Left ventricle myocardium superior (tissue), 1 donor: ENCODE measurements around the gene MAP1S. TPM values are rescaled to one million over a fixed set of nuclear protein-coding genes. Genes with fewer than 3 reads are reported as not detected.
A peak's percentile ranks its signal among the peaks of the same experiment; 100 is the strongest.

ENCODE experiments used
- ATAC-seq: fragments of 200-7000 bp; cut with Tn5 transposase; one replicate; pipeline ENCODE4 v1.9.1; 2020; ENCODE audit warnings: mild to moderate bottlenecking, moderate library complexity
- DNase-seq: peaks from one replicate; pipeline ENCODE4 v3.0.0-alpha.2; 2020
- intact Hi-C: fragments of 100-400 bp; cut with micrococcal nuclease; formaldehyde crosslinking; loops from one replicate; pipeline ENCODE4 v1.11.0; 2022
- long read RNA-seq: library from polyadenylated mRNA; unstranded; transcript quantifications from one replicate; pipeline ENCODE4 v2.0.0, GENCODE V29; 2021
- total RNA-seq: library from RNA; stranded (reverse); fragmentation: NEBNext Ultra II Directional; extraction: Animal tissue kit (Norgen Biotek cat#: 25700); gene quantifications from one replicate; pipeline ENCODE4 v1.2.1, GENCODE V29; 2021
- donor health status: DM: no; HTN: yes; CAD: no; lungs with severe emphysema.

Gene MAP1S, protein sequence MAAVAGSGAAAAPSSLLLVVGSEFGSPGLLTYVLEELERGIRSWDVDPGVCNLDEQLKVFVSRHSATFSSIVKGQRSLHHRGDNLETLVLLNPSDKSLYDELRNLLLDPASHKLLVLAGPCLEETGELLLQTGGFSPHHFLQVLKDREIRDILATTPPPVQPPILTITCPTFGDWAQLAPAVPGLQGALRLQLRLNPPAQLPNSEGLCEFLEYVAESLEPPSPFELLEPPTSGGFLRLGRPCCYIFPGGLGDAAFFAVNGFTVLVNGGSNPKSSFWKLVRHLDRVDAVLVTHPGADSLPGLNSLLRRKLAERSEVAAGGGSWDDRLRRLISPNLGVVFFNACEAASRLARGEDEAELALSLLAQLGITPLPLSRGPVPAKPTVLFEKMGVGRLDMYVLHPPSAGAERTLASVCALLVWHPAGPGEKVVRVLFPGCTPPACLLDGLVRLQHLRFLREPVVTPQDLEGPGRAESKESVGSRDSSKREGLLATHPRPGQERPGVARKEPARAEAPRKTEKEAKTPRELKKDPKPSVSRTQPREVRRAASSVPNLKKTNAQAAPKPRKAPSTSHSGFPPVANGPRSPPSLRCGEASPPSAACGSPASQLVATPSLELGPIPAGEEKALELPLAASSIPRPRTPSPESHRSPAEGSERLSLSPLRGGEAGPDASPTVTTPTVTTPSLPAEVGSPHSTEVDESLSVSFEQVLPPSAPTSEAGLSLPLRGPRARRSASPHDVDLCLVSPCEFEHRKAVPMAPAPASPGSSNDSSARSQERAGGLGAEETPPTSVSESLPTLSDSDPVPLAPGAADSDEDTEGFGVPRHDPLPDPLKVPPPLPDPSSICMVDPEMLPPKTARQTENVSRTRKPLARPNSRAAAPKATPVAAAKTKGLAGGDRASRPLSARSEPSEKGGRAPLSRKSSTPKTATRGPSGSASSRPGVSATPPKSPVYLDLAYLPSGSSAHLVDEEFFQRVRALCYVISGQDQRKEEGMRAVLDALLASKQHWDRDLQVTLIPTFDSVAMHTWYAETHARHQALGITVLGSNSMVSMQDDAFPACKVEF
- total RNA-seq: 25.5 TPM
- long read RNA-seq, partial matches to known transcripts: 14 of 23 reads
- long read RNA-seq, other reads (novel, unspliced or antisense): 7 of 23 reads

DNA sequence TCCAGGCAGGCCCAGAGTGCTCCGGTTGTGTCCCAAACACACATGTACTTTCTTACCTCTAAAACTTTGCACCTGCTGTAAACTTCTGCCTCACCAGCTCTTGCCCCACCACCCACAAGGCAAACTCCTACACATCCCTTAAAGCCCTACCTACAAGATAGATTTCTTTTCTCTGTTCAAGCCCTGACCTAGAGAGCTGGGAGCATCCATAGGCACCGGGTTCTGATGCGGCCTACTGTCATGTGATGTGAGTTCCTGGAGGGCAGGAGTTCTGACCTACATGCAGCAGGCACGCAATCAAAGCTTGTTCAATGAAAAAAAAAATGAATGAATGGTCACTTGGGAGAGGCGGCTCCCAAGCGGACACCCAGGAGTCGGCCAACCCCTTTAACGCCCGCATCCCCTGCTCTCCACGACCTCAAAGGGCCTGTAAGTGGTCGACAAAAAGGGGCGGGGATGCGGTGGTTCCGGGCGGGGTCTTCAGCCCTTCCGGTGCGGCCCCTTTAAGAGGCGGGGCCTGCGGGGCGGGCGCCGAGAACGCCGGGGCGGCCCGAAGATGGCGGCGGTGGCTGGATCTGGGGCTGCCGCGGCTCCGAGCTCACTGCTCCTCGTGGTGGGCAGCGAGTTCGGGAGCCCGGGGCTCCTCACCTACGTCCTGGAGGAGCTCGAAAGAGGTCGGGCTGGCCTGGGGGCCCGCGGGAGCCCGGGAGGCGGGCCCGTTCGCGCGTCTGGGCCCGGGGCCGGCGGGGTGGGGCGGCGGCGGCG lies at the start of gene MAP1S:
MAP1S (plus strand) TSS at position 534 of the 765 bp plus-strand sequence; CDS start at position 557, 23 bp downstream.
- intact Hi-C loops: no loop called here
- DNase-seq (peak; percentile 80), ATAC-seq (peak; percentile 71)

DNA sequence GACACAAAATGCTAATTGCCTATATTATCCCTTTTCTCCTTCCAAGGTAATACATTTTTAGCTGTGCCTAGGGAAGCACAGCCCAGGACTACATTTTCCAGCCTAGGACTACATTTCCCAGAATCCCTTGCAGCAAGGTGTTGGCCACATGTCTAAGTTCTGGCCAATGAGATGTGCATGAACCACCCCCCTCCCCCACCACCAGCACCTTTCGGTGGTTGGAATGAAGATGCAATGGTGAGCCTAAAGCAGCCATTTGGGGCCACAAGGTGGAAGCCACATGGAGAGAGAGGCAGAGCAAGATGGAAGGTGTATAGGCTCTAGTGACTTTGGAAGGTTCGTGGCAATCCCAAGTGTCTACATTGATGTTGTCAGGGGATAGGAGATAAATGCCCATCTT lies 47.4 kb upstream of the MAP1S start:
- intact Hi-C loops: no loop called here
- no peak for ATAC-seq
- DNase-seq: no peak

DNA sequence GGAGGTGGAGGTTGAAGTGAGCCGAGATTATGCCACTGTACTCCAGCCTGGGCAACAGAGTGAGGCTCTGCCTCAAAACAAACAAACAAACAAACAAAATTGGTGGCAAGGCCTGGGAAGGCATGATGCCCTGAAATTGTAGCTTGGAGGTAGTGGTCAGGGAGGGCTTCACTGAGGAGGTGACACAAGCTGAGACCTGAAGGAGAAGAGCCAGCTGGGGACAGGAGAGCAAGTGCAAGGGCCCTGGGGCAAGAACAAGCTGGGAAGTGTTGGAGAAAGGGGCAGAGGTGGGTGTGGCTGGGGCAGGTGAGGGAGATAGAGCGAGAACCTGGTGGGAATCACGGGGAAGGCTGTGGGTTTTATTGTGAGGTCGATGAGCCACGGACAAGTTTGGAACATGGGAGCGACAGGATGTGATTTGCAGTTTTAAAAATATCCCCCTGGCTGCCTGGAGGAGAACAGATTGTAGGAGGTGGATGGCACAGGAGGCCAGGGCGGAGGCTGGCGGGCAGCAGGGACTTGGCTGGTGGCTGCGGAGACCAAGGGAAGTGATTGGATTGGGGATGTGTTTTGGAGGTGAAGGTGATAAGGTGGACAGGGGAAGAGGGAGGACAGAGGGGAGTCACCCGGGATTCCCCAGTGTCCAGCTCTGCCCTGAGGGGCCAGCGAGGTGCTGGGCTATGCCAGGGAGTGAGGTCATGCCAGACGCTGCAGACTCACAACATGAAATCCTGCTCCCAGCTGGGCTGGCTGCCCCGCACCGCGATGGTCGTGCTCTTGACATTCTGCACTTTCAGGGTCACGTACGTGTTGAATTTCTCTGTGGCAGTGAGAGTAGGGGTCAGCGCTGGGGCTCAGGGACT lies 45.1 kb upstream of the MAP1S start:
- ATAC-seq (no peak), DNase-seq (no peak)
- intact Hi-C loops: no loop called here

DNA sequence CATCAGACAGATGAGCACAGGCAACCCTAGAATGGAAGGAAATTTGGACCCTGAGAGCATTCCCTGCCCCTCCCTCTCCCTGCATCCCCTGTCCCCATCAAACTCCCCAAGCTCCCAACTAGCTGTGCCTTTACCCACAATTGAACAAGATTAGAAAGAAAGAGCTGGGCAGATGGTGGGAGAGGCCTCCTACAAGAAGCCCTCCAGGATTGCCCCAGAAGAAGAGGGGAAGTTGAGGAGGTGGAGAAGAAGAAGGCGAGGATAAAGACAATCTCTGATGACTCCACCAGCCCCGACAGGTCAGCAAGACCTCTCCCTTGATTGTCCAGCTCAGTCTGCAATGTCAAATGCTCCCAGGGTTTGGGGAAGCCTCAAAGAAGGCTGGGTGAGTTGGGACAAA lies 43.0 kb upstream of the MAP1S start:
- ATAC-seq (no peak), DNase-seq (no peak)
- intact Hi-C loops: no loop called here

DNA sequence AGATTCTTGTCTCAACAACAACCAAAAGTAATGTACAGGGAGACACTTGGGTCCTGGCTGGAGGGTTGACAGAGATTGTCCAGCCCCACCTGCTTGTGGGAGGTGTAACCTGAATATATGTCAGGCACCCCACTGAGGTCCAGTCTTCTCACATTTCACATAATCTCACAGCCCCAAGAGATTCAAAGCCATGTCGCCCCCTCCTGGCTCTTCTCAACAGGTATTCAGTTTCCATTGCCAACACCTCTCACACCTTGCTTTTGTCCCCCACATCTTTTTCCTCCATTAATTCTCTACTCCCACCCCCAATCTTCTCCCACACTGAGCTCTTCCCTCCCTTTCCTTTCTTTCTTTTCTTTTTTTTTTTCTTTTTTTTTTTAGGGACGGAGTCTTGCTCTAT lies 42.3 kb upstream of the MAP1S start:
- ATAC-seq (no peak), DNase-seq (no peak)
- intact Hi-C loops: no loop called here

DNA sequence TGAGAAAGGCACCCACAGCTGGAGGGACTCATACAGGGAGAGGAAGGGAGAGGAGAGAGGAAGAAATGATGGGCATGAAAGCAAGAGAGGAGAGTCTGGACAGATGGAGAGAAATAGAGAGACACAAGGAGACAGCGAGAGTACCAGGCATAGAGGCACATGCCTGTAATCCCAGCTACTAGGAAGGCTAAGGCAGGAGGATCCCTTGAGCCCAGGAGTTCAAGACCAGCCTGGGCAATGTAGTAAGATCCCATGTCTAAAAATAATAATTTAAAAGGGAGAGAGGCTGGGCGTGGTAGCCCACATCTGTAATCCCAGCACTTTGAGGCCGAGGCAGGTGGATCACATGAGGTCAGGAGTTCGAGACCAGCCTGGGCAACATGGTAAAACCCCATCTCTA lies 40.4 kb upstream of the MAP1S start:
- no peak for ATAC-seq

DNA sequence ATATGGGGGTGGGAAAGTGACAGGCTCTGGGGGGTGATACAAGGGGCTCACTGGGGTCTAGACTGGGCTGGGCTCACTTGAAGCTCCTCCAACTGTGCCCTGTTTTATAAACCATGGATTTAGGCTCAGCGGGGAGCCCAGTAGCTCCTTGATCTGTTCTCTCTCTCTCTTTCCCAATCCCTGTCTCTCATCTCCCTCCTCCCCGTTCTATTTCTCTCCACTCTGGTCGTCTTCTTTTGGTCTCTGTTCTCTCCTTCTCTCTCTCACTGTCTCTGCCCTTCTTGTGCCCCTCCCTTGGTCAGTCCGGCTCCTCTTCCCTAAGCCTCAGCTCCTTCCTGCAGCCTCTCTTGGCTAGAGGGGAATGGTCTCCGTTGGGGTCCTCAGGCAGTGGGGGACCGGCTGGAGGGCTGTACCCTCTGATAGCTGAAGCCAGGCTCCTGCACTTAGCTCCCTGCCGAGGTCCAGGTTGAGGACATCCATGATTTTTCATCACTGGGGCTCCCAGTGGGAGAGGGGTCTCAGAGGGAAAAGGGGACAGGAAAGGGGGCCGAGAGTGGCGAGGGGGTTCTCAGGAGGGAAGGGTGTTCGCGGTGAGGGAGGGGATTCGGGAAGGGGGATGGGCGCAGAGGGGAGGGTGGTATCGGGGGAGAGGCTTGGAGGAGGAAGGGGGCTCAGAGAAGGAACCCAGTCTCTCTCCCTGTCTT lies 39.6 kb upstream of the MAP1S start:
- intact Hi-C loops: no loop called here
- no peak for ATAC-seq
- DNase-seq: no peak

More for the DNA sequence above, 40.4 kb upstream of the MAP1S start:
- intact Hi-C loops: no loop called here
- DNase-seq: no peak

DNA sequence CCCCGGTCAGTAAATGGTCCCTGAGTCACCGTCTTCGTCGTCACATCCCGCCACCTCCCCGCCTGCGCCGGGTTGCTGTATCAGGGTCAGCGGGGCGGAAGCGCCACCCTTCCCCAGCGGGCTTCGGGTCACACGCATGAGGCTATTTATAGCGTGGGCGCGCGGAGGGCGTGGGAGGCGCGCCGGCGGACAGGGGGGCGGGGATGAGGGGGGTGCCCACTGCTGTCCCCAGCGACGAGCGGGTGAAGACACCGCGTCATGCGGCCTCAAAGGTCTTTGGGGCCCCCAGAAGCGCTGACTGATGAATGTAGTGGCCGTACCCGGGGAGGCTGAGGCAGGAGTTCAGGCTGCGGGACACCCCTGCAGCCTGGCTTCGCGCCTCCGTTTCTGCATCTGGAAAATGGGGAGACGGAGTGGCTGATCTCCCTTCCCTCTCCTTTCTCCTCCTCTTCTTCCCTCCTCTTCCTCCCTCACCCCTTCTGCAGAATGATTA lies 39.0 kb upstream of the MAP1S start:
- intact Hi-C loops: no loop called here
- ATAC-seq: peak; percentile 97
- peak; percentile 84 for DNase-seq

DNA sequence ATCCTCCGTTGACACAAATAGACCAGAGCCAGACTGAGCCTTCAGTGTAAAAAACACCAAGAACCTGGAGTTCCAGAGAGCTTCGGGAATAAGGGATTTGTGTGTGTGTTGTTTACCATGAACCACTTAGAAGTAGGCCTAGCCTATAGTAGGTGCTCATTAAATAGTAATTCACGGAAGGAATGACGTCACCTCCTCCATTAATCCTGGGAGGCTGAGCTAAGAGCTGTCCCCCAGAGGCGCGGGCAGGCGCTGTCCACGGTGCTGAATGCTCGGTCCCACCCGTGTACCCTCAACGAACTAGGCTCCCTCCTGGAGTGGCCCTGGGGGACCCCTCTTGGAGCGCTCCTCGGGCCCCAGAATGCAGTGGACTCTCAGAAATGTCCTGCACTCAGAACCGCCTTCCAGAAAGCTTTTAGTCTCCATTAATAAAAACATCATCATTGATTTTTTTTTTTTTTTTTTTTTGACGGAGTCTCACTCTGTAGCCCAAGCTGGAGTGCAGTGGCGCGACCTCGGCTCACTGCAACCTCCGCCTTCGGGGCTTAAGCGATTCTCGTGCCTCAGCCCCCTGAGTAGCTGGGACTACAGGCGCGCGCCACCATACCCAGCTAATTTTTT lies 37.7 kb upstream of the MAP1S start:
- intact Hi-C loops: no loop called here
- DNase-seq (peak; percentile 61), ATAC-seq (peak; percentile 28)

DNA sequence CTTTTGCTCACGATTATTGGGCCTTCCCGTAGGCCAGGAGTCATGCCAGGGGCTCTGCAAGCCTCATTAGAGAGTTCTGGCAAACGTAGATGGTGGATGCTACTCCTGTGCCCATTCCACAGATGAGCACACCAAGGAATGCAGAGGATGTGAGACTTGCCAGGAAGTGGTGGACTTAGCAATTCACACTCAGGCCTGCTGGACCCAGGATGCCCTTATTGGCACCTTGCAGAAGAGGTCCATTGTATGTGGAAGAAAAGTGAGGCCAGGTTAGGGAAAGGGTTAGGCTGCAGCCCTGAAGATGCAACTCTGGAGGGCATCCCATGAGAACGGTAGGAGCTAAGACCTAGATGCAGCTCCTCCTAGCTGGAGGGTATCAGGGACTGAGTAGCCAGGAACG lies 37.0 kb upstream of the MAP1S start:
- intact Hi-C loops: no loop called here
- DNase-seq (no peak), ATAC-seq (no peak)

DNA sequence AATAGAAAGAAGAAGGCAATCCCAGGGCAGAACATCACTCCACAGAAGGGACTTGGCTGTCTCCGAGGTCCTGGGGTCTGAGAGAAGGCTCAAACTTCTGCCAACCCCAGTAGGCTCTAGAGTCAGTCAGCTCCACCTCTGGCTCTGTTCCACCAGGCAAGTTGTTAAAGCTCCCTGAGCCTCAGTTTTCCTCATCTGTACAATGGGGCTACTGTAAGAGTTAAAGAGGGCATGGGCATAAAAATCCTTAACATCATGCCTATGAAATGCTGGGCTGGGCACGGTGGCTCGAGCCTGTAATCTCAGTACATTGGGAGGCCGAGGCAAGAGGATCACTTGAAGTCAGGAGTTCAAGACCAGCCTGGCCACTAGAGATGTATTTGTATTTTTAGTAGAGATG lies 36.2 kb upstream of the MAP1S start:
- DNase-seq (no peak), ATAC-seq (no peak)
- intact Hi-C loops: no loop called here

DNA sequence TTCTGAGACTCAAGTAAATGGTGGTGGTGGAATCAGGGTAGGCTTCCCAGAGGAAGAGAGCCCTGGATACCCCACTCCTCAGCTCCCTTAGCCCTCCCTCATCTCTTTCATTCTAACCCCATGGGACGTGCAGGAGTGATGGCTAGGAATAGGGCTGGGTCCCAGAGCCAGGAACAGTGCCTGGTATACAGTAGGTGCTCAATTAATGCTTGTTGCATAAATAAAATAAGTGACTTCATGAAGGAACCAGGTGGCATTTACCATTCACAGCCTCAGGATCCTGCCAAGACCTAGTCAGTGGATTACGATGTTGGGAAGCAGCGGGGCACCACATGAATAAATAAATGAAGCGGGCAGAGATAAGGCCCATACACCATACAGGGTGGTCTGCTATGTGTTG lies 35.0 kb upstream of the MAP1S start:
- intact Hi-C loops: no loop called here
- ATAC-seq: no peak
- no peak for DNase-seq

DNA sequence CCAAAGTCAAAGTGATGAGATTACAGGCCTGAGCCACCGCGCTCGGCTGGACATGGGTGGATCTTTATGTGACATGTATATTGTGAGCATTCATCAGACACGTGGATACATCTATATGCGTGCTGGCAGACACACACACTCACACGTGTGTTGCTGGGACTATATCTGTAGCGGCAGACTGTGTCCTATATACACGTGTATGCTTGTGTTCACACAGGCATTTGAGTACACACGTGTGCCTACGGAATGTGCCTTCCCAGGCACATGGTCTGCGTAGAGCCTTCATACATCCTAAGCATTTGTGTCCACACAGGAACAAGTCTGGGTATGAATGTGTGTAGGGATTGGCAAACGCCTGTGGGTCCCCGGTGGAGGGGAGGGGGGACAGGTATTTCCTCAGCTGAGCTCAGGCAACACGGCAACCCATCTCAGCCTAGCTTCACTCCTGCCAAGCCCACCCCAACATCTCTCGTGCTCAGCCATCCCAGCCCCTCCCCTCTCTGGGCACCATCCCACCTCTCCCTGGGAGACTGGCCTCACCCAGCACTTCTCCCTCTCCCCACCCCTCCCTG lies 33.7 kb upstream of the MAP1S start:
- DNase-seq (no peak), ATAC-seq (no peak)
- intact Hi-C loops: no loop called here

DNA sequence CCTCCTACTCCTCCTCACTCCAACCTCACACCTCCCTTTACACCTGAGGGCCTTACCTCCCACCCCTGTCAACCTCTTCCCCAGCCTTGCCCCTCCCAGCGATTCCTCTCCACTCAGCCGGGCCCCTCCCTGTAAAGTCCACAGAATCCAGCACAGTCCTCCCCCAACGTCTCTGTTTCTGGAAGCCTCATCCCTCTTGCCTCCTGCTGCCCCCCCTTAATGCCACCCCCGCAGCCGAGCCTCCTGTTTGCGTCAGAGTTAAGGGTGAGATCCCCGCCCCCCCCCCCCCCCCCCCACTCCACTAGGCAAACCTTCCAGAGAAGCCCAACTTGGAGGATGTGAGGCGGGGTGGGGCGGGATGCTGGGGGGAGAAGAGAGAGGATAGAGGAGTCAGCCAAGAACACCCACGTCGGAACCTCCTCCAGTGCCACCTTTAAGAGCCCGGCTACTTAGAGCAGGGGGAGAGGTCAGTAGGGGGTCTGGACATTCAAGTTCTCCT lies 33.2 kb upstream of the MAP1S start:
- DNase-seq (no peak), ATAC-seq (peak; percentile 15)
- intact Hi-C loops: no loop called here

DNA sequence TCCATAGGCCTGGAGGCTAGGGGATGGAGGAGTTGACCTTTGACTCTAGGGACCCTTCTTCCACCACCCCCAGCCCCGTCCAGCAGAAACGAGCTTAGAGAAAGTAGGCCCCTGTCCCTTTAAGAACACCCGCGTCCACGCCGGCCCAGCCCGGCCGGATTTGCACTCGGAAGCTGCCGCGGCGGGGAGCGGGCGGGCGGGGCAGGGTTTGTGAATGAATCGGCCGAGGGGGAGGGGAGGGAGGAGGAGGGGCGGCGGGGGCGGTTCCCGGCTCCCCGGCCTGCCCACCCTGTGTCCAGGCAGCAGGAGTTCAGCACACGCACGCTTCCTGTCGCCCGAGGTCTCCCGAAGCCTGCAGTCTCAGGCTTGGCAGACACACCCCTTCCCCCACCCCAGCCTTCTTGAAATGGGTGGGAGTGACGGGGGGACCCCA lies 32.7 kb upstream of the MAP1S start:
- intact Hi-C loops: no loop called here
- ATAC-seq: peak; percentile 53
- DNase-seq: peak; percentile 59

DNA sequence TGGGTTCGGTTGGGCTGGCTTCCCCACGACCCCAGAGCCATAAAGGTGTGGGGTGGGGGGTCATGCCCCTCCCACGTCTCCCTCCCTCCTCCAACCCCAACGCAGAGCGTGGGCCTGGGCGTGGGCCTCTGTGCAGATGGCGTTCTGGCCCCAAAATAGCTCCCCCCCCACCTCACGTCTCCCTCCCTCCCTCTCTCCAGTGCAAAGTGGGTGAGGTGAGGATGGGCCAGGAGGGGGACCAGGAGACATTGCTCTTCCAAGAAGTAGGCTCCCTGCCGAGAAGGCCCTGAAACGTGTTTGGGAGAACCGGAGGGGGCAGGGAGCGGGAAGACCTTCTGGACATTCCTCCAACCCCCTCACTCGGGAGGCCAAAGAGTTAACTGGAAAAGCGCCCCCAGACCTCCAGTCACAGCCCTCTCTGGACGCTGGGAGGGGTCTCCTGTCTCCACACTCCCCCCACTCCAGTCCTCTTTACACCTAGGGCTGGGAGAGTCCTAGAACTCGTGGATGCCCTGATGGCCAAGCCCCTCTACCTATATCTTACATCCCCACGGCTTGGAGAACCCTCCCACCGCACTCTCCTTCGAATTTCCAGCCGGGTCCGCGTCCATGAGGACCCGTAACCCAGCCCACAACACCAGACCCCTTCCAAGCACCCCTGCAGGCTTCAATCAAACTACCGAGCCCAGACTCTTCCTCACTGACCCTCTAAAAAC lies 32.0 kb upstream of the MAP1S start:
- ATAC-seq: no peak
- intact Hi-C loops: no loop called here

More for the DNA sequence above, 32.0 kb upstream of the MAP1S start:
- DNase-seq: no peak
